CD4-positive, alpha-beta T cell treated with Interleukin-4 for 4 hours (primary cell): Measurements from ENCODE around the gene ADPRS.

ENCODE experiments used
- DNase-seq: peaks from one replicate; pipeline ENCODE4 v3.0.0-alpha.2; 2020

The ADPRS gene

GRCh38 chr1:36112823-36113222, 24.1 kb downstream of the ADPRS start:
- DNase-seq, result no peak

GRCh38 chr1:36114371-36114770, 25.7 kb downstream of the ADPRS start:
- no peak for DNase-seq

- no peak for DNase-seq
Observed at GRCh38 chr1:36115200-36115669, 26.5 kb downstream of the ADPRS start.

GRCh38 chr1:36115931-36116330, 27.2 kb downstream of the ADPRS start:
- DNase-seq, result no peak

- no peak for DNase-seq
Observed at GRCh38 chr1:36116901-36117300, 28.2 kb downstream of the ADPRS start.

- DNase-seq, result no peak
Observed at GRCh38 chr1:36118447-36119204, 29.9 kb downstream of the ADPRS start.

GRCh38 chr1:36119456-36119855, 30.8 kb downstream of the ADPRS start:
- no peak for DNase-seq

GRCh38 chr1:36122062-36123030, 33.7 kb downstream of the ADPRS start:
- DNase-seq, result no peak

- peak; percentile 14 for DNase-seq
Observed at GRCh38 chr1:36123356-36123755, 34.7 kb downstream of the ADPRS start.

GRCh38 chr1:36124404-36125128, 35.9 kb downstream of the ADPRS start:
- DNase-seq, result no peak

GRCh38 chr1:36125129-36125991, 36.7 kb downstream of the ADPRS start, which contains the start of gene COL8A2:
Gene COL8A2 (minus strand): TSS chr1:36125222. CDS start chr1:36100242, 24,980 bp downstream.
- no peak for DNase-seq

GRCh38 chr1:36126005-36126716, 37.5 kb downstream of the ADPRS start:
- DNase-seq, result no peak

- DNase-seq, result no peak
Observed at GRCh38 chr1:36126797-36127500, 38.3 kb downstream of the ADPRS start.

- DNase-seq, result no peak
Observed at GRCh38 chr1:36128126-36128904, 39.6 kb downstream of the ADPRS start.

GRCh38 chr1:36128905-36129206, 40.2 kb downstream of the ADPRS start:
- DNase-seq, result no peak

GRCh38 chr1:36132029-36132428, 43.3 kb downstream of the ADPRS start:
- DNase-seq, result no peak

- DNase-seq, result no peak
Observed at GRCh38 chr1:36133484-36133883, 44.8 kb downstream of the ADPRS start.

GRCh38 chr1:36134031-36134430, 45.3 kb downstream of the ADPRS start:
- no peak for DNase-seq

- DNase-seq, result no peak
Observed at GRCh38 chr1:36134505-36135329, 46.0 kb downstream of the ADPRS start.
